Anterior cingulate cortex (tissue), 58 donors: Measurements from ENCODE around the gene RPRM.
"Not testable (repeated sequence)": the region's sequence is repeated elsewhere in the genome, so short reads cannot be mapped to it uniquely, and the experiment has no call there.

Source experiments
- DNase-seq, 58 donors: peaks; one replicate each; lab custom pipeline; 2025; lab: John Stamatoyannopoulos, UW

The RPRM gene

DNA sequence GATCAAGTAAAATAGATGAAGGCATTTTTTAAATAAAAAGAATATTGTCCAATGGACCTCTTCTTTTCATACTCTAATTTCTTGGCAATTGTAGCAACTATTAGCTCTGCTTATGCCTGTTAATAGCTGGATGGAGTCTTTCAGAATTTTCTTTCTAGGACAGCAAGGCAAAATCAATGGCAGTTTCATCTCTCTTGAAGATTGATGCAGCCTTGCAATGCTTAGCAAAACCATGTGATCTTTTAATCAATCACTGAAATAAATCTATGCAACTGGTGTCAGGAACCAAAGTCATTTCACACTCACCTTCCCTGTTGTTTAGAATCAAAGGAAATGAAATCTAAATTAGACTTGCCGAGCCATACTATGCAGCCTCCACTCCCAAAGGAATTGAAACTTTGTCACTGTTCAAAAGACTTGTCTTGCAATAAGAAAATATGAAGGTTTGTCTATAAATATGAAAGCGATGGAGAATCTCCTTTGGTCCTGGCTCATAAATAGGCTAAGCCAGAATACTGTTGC lies 16.2 kb downstream of the RPRM start:
- DNase-seq = no peak

- DNase-seq = no peak
These were observed 17.1 kb downstream of the RPRM start for GRCh38 chr2:153461453-153461852.

- no peak for DNase-seq
These were observed 22.7 kb downstream of the RPRM start for GRCh38 chr2:153455861-153456260.

DNA sequence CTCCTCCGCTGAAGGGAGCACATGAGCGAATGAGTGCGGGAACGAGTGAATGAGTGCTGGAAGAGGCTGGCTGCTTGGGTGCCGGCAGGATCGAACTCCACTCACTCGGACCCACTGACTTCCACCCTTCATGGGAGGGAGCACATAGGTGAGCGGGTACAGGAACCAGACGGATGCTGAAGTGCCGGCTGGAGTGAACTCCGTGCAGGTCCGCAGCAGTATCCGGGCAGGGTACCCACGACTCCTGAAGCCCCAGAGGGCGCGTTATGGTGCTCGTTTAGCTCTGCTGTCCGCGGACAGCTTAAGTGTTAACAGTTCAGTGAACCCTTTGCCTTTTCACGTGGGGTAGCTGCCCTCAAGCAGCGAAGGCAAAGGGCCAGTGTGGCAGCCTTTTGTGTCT lies 23.2 kb downstream of the RPRM start:
- no peak for DNase-seq

DNA sequence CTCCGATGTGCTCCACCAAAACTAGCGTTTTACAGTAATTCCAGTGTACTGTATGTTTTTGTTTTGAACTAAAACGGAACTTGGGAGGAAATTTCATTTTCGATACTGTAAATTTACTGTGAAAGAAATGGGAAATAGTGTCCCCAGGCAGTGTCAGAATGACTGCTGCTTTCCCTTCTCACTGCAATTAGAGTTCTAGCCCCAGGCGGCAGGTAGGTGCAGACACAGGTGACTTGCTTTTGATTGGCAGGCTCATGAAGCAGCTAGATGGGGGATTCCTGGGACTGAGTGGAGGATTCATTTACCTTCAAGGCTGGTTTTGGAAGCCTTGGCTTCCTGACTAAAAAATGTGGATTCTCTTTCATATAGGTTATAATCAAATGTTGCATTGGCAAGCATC lies 27.0 kb downstream of the RPRM start:
- no peak for DNase-seq

DNA sequence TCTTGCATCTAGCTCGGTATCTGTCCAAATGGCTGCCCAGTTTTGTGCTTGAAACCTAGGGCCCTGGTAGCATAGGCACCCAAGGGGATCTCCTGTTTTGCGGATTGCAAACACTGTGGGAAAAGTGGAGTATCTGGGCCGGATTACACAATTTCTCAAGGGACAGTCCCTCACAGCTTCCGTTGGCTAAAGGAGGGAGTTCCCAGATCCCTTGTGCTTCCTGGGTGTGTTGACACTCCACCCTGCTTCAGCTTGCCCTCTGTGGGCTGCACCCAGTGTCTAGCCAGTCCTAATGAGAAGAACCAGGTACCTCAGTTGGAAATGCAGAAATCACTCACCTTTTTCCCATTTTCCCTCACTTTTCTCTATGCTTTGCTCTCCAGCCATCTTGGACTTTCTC lies 35.5 kb downstream of the RPRM start:
- DNase-seq = no peak

DNA sequence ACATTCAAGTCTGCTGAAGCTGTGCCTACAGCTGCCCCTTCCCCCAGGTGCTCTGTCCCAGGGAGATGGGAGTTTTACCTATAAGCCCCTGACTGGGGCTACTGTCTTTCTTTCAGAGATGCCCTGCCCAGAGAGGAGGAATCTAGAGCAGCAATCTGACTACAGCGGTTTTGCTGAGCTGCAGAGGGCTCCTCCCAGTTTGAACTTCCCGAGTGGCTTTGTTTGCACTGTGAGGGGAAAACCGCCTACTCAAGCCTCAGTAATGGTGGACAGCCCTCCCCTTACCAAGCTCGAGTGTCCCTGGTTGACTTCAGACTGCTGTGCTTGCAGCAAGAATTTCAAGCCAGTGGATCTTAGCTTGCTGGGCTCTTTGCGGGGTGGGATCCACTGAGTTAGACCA lies 35.9 kb downstream of the RPRM start:
- not testable (repeated sequence) for DNase-seq

GRCh38 chr2:153440090-153440489 lies 38.5 kb downstream of the RPRM start:
- not testable (repeated sequence) for DNase-seq

- no peak for DNase-seq
These were observed 45.2 kb downstream of the RPRM start for GRCh38 chr2:153433403-153433802.

DNA sequence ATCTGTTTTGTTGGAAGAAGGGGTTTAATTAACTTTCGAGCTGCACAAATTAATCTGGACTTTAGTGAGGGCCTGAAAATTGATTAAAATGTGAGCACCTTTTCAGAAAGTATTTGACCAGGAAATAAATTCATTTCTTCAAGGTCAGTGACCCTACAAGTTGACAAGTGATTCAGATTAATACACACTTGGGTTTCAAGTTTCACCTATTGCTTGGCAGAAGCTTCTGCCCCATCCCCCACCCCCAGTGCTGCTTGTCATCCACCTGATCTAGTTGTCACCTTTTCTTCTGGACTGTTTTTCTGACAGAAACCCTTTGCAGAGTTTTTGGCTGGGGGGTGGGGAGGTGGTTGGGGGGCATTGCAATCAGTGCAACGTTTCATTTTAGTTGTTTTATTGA lies 46.2 kb downstream of the RPRM start:
- no peak for DNase-seq

DNA sequence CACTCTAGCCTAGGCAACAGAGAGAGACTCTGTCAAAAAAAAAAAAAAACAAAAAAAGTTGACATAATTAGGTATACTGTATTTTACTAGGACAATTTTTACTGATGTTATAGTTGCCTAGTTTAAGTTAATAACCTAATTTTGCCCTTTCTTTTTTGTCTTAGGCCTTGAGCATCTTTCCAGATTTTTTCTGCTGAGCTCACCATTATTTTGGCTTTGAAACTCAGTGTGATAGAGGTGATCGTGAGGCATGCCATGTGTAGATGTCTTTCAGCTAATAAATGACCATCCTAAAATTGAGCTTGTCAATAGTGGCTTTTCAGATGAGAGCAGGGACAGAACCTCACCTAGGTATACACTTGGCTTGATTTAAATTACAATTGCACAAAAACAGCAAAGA lies 47.4 kb downstream of the RPRM start:
- DNase-seq = no peak
